Uterus (tissue), 2 donors: ENCODE measurements around the gene GLB1L.

ENCODE experiments used
- CTCF ChIP-seq, 4 experiments: fragments of 200-600 bp in 2 of 4; fragments of 450-650 bp in 2 of 4; sonication (generic) in 2 of 4; IDR thresholded peaks; one replicate each; pipeline ENCODE4 v1.5.1; 2016 to 2019; ENCODE audit warnings: antibody characterized with exemption in 4 of 4, mild to moderate bottlenecking in 2 of 4, moderate library complexity in 1 of 4
- POLR2A ChIP-seq, 2 donors: fragments of 450-650 bp; IDR thresholded peaks; one replicate each; pipeline ENCODE4 v1.6.1; 2016; ENCODE audit warnings: antibody characterized with exemption in 2 of 2, mild to moderate bottlenecking in 1 of 2, moderate library complexity in 1 of 2

- TF ChIP-seq POLR2A (IDR thresholded peaks at IDR 0.05) (no peak), CTCF (IDR thresholded peaks at IDR 0.05) (no peak)
Measured at GRCh38 chr2:219251656-219252055, 6.4 kb upstream of the GLB1L start.
